HepG2 (cell line): ENCODE measurements around the gene GALNT1. TPM values are rescaled to one million over a fixed set of nuclear protein-coding genes. Genes with fewer than 3 reads are reported as not detected.

Experiments
- ATAC-seq: fragments of 200-7000 bp; cut with Tn5 transposase; 3 replicates; pipeline ENCODE4 v1.9.1; 2020; ENCODE audit warnings: mild to moderate bottlenecking, moderate library complexity
- BruUV-seq: library from RNA; stranded (reverse); fragments of 400-500 nt; replicated peaks from 2 replicates; lab custom pipeline; 2021; lab: Mats Ljungman, UMichigan
- CTCF ChIA-PET: fragments of 300-600 bp; formaldehyde crosslinking; extraction: SDS; loops from one replicate; lab custom pipeline; 2021; ENCODE audit warnings: low total read pairs, inconsistent platforms, low intra/inter-chr PET ratio; lab: Yijun Ruan, JAX
- POLR2A ChIA-PET: fragments of 350-600 bp; sonication (Branson Sonifier 250); formaldehyde crosslinking; loops from one replicate; lab custom pipeline; 2020; ENCODE audit warnings: antibody characterized with exemption, inconsistent platforms; lab: Yijun Ruan, JAX
- DNase-seq: peaks from one replicate; pipeline ENCODE4 v3.0.0-alpha.2; 2015; ENCODE audit warnings: low spot score
- FAIRE-seq: peaks from 3 replicates; lab custom pipeline; 2011; peaks lifted over from hg19 to GRCh38; lab: Jason Lieb, UNC
- H2AFZ ChIP-seq: one replicate; pipeline ENCODE4 v1.6.1; 2011; ENCODE audit warnings: low read length, inconsistent platforms
- H3K27ac ChIP-seq: fragments of 300-600 bp; 3 replicates; pipeline ENCODE4 v1.8.0; 2011; ENCODE audit warnings: mixed run types, mild to moderate bottlenecking, mixed read lengths, low read length, inconsistent platforms; ENCODE audit not compliant: insufficient read depth; ENCODE audit errors: extremely low read length
- H3K27me3 ChIP-seq, 2 experiments: fragments of 200-600 bp in 1 of 2; 2 replicates in 1 of 2; 3 replicates in 1 of 2; pipeline versions ENCODE4 v1.6.0 to v1.8.0; 2011; ENCODE audit warnings: low read length in 2 of 2, mild to moderate bottlenecking in 2 of 2, moderate library complexity in 2 of 2, inconsistent platforms in 1 of 2; ENCODE audit not compliant: insufficient read depth in 2 of 2, control insufficient read depth in 1 of 2
- H3K36me3 ChIP-seq, 2 experiments: fragments of 200-600 bp in 1 of 2; replicated peaks in 1 of 2; 2 replicates in 1 of 2; 3 replicates in 1 of 2; pipeline versions ENCODE4 v1.5.1 to v1.8.0; 2011; ENCODE audit warnings: low read length in 2 of 2, inconsistent platforms in 1 of 2; ENCODE audit not compliant: insufficient read depth in 2 of 2, control insufficient read depth in 1 of 2
- H3K4me1 ChIP-seq: 2 replicates; pipeline ENCODE4 v1.5.1; 2012; ENCODE audit warnings: low read length, inconsistent platforms; ENCODE audit not compliant: insufficient read depth
- H3K4me2 ChIP-seq: 2 replicates; pipeline ENCODE4 v1.6.0; 2011; ENCODE audit warnings: low read depth, low read length, inconsistent platforms
- H3K4me3 ChIP-seq, 3 experiments: fragments of 200-600 bp in 1 of 3; sonication (generic), shearing (Covaris generic) in 1 of 3; replicated peaks in 1 of 3; 2 replicates each; pipeline ENCODE4 v1.5.1; 2011 to 2016; ENCODE audit warnings: low read length in 3 of 3, inconsistent platforms in 2 of 3, low read depth in 2 of 3, mild to moderate bottlenecking in 2 of 3, control low read depth in 1 of 3, mixed read lengths in 1 of 3; ENCODE audit not compliant: insufficient read depth in 1 of 3
- H3K79me2 ChIP-seq: one replicate; pipeline ENCODE4 v1.6.1; 2011; ENCODE audit warnings: low read length, inconsistent platforms; ENCODE audit not compliant: insufficient read depth
- H3K9ac ChIP-seq: 2 replicates; pipeline ENCODE4 v1.6.0; 2011; ENCODE audit warnings: mild to moderate bottlenecking, low read depth, low read length, inconsistent platforms; ENCODE audit not compliant: insufficient read depth
- H3K9me3 ChIP-seq: 2 replicates; pipeline ENCODE4 v1.5.1; 2012; ENCODE audit warnings: mild to moderate bottlenecking, low read length
- H4K20me1 ChIP-seq: 2 replicates; pipeline ENCODE4 v1.6.0; 2011; ENCODE audit warnings: inconsistent platforms, mild to moderate bottlenecking, low read length, moderate library complexity; ENCODE audit not compliant: insufficient read depth
- BCLAF1 ChIP-seq: fragments of 450-650 bp; IDR thresholded peaks from 2 replicates; pipeline ENCODE4 v1.6.1; 2017; ENCODE audit warnings: mild to moderate bottlenecking
- KLF11 ChIP-seq: IDR thresholded peaks from 2 replicates; pipeline ENCODE4 v1.6.1; 2016; ENCODE audit warnings: missing compliant biosample characterization
- SOX13 ChIP-seq, 3 experiments: fragments of 450-650 bp in 1 of 3; sonication (generic) in 1 of 3; formaldehyde crosslinking in 1 of 3; IDR thresholded peaks in 2 of 3; conservative IDR thresholded peaks in 1 of 3; 2 replicates each; pipeline versions ENCODE4 v1.5.0 to v1.6.1; 2016 to 2020; ENCODE audit warnings: antibody characterized with exemption in 1 of 3, mild to moderate bottlenecking in 1 of 3, missing compliant biosample characterization in 1 of 3, missing genetic modification reagents in 1 of 3, moderate library complexity in 1 of 3
- SOX5 ChIP-seq: IDR thresholded peaks from 2 replicates; pipeline ENCODE4 v1.6.1; 2016; ENCODE audit warnings: borderline replicate concordance
- WGBS: methylation state at CpG from one replicate; pipeline ENCODE4 v1.1.6; 2017; ENCODE audit warnings: low lambda C conversion rate; 5-methylcytosine and 5-hydroxymethylcytosine counted together
- in situ Hi-C: cut with HindIII; loops from 2 replicates; pipeline ENCODE4 v1.10.0; 2017; ENCODE audit warnings: low pct_unique_long_range_greater_than_20kb; ENCODE audit not compliant: extremely low pct_ligation_motif_present
- intact Hi-C: fragments of 100-400 bp; cut with micrococcal nuclease; formaldehyde crosslinking; loops from one replicate; pipeline ENCODE4 v1.10.0; 2022; ENCODE audit not compliant: unreplicated experiment
- polyA plus RNA-seq, 8 experiments: library from polyadenylated mRNA; depleted of rRNA in 3 of 8; stranded (reverse) in 7 of 8; unstranded in 1 of 8; fragments of >200 nt; fragmentation: Illumina TruSeq in 4 of 8; extraction: Trizol in 4 of 8; gene quantifications; 2 replicates each; pipeline versions ENCODE4 v1.2.1 to v1.2.3, GENCODE V29; 2011 to 2016; ENCODE audit warnings: low read depth in 4 of 8, missing spikeins in 1 of 8, mixed read lengths in 1 of 8; ENCODE audit not compliant: insufficient read depth in 1 of 8
- total RNA-seq, 5 experiments: library from RNA; depleted of rRNA; stranded (reverse); fragments of >200 nt; fragmentation: Illumina TruSeq; extraction: Trizol; gene quantifications; 2 replicates each; pipeline ENCODE4 v1.2.3, GENCODE V29; 2016; ENCODE audit warnings: low read depth in 1 of 5

GALNT1 gene
- total and polyA plus RNA-seq, 2 of the 13 experiments (the other 11 are each of a cell fraction or from before 2014, with no cell fraction given), result 41.1 to 100 TPM

- Histone ChIP-seq H3K4me1 (peaks cover 32% of the 10 kb centered on the region), H3K4me3 (no peak overlapping the region), H3K36me3 (no peaks in the 10 kb centered on the region), H3K27ac (no peak overlapping the region), H4K20me1 (no peaks in the 10 kb centered on the region), H3K9ac (no peak overlapping the region), H2AFZ (no peak overlapping the region), H3K79me2 (no peaks in the 10 kb centered on the region), H3K4me2 (peak overlapping the region; percentile 9; the same call in 1 of the 2 replicates), H3K9me3 (no peaks in the 10 kb centered on the region), H3K27me3 (no peaks in the 10 kb centered on the region)
- POLR2A ChIA-PET, result no interaction called here
- BruUV-seq, result no TSS peak
- 43% methylated on average over 3 of the region's 3 CpGs for WGBS
- in situ Hi-C loops, result no loop called here
- DNase-seq (no peak), FAIRE-seq (no peak), ATAC-seq (no peak)
- TF ChIP-seq BCLAF1 (no peak), KLF11 (no peak), SOX5 (CRISPR knock-in tag) (peak; percentile 53; the same call in 1 of the 2 replicates), SOX13 (IDR thresholded peaks at IDR 0.05) (no peak), SOX13 (CRISPR knock-in tag; conservative IDR thresholded peaks at IDR 0.05 in 1 of 2, IDR thresholded peaks at IDR 0.05 in 1 of 2) (peak in 1 of 2 experiments; percentile 66; a peak in 2 of 4 replicates)
- intact Hi-C loops, result no loop called here
- CTCF ChIA-PET, result no interaction called here
Measured at GRCh38 chr18:35728676-35729075, 147.1 kb downstream of the GALNT1 start.
